HEK293 (cell line): ENCODE measurements around the gene AGPAT4.

ENCODE experiments used
- CTCF ChIA-PET: fragments of 350-600 bp; formaldehyde crosslinking; extraction: SDS; loops from one replicate; lab custom pipeline; 2021; ENCODE audit warnings: antibody characterized with exemption; lab: Yijun Ruan, JAX
- POLR2A ChIA-PET: fragments of 300-600 bp; formaldehyde crosslinking; extraction: SDS; loops from one replicate; lab custom pipeline; 2020; ENCODE audit warnings: antibody characterized with exemption, inconsistent platforms; lab: Yijun Ruan, JAX
- H3K27ac ChIP-seq: fragments of 200-500 bp; sonication (Bioruptor generic); 2 replicates; pipeline ENCODE4 v1.5.1; 2014; ENCODE audit warnings: low read depth, low read length, control low read depth, inconsistent platforms; ENCODE audit errors: extremely low read depth
- H3K36me3 ChIP-seq, 2 experiments: fragments of 200-500 bp in 1 of 2; sonication (Bioruptor generic) in 1 of 2; 1 replicate in 1 of 2; 2 replicates in 1 of 2; pipeline ENCODE4 v1.5.1; 2014 to 2017; ENCODE audit warnings: inconsistent platforms in 2 of 2, low read length in 2 of 2; ENCODE audit not compliant: control insufficient read depth in 2 of 2, insufficient read depth in 1 of 2
- H3K4me1 ChIP-seq: fragments of 200-500 bp; sonication (Bioruptor generic); 2 replicates; pipeline ENCODE4 v1.5.1; 2014; ENCODE audit warnings: mild to moderate bottlenecking, low read length, inconsistent platforms; ENCODE audit not compliant: control insufficient read depth, insufficient read depth
- H3K4me3 ChIP-seq: 2 replicates; pipeline ENCODE4 v1.5.1; 2011; ENCODE audit warnings: low read depth, mild to moderate bottlenecking, control low read depth, low read length, moderate library complexity
- H3K9me3 ChIP-seq: fragments of 200-500 bp; sonication (Bioruptor generic); 2 replicates; pipeline ENCODE4 v1.5.1; 2014; ENCODE audit warnings: low read depth, low read length, inconsistent platforms; ENCODE audit not compliant: control insufficient read depth, insufficient read depth
- GFI1B ChIP-seq: fragments of 450-650 bp; formaldehyde crosslinking; IDR thresholded peaks from 2 replicates; pipeline ENCODE4 v1.5.1; 2016; ENCODE audit warnings: missing biosample characterization, missing genetic modification characterization
- HOXA7 ChIP-seq: sonication (generic); formaldehyde crosslinking; IDR thresholded peaks from 2 replicates; pipeline ENCODE4 v1.8.1; 2022; ENCODE audit warnings: missing genetic modification reagents, borderline replicate concordance
- HOXD13 ChIP-seq: sonication (generic); formaldehyde crosslinking; IDR thresholded peaks from 2 replicates; pipeline ENCODE4 v1.8.0; 2022; ENCODE audit warnings: missing genetic modification reagents, borderline replicate concordance
- KLF1 ChIP-seq: fragments of 450-650 bp; formaldehyde crosslinking; IDR thresholded peaks from 2 replicates; pipeline ENCODE4 v1.5.1; 2016; ENCODE audit warnings: missing biosample characterization, missing genetic modification characterization
- KLF9 ChIP-seq: fragments of 450-650 bp; formaldehyde crosslinking; IDR thresholded peaks from 2 replicates; pipeline ENCODE4 v1.5.1; 2016; ENCODE audit warnings: missing biosample characterization, missing genetic modification characterization, low read depth
- OSR2 ChIP-seq: fragments of 450-650 bp; formaldehyde crosslinking; IDR thresholded peaks from 2 replicates; pipeline ENCODE4 v1.5.1; 2016; ENCODE audit warnings: missing biosample characterization, missing genetic modification characterization
- SALL2 ChIP-seq: fragments of 450-650 bp; formaldehyde crosslinking; IDR thresholded peaks from 2 replicates; pipeline ENCODE4 v1.5.0; 2017; ENCODE audit warnings: missing biosample characterization, mild to moderate bottlenecking, missing genetic modification characterization, borderline replicate concordance
- SCRT2 ChIP-seq: fragments of 450-650 bp; formaldehyde crosslinking; IDR thresholded peaks from 2 replicates; pipeline ENCODE4 v1.5.1; 2016; ENCODE audit warnings: missing biosample characterization, missing genetic modification characterization
- SETDB1 ChIP-seq: IDR thresholded peaks from one replicate; pipeline ENCODE4 v1.6.1; 2017; ENCODE audit warnings: mild to moderate bottlenecking, low read length, moderate library complexity, mixed read lengths; ENCODE audit not compliant: insufficient read length
- SP3 ChIP-seq: fragments of 450-650 bp; formaldehyde crosslinking; IDR thresholded peaks from 2 replicates; pipeline ENCODE4 v1.5.1; 2016; ENCODE audit warnings: missing biosample characterization, missing genetic modification characterization
- ZBTB17 ChIP-seq: fragments of 450-650 bp; formaldehyde crosslinking; IDR thresholded peaks from 2 replicates; pipeline ENCODE4 v1.5.1; 2016; ENCODE audit warnings: missing biosample characterization, missing genetic modification characterization
- ZBTB49 ChIP-seq: fragments of 450-650 bp; formaldehyde crosslinking; IDR thresholded peaks from 2 replicates; pipeline ENCODE4 v1.5.1; 2016; ENCODE audit warnings: missing biosample characterization, missing genetic modification characterization, low read depth
- ZNF112 ChIP-seq: fragments of 450-650 bp; formaldehyde crosslinking; IDR thresholded peaks from 2 replicates; pipeline ENCODE4 v1.5.0; 2017; ENCODE audit warnings: missing biosample characterization, missing genetic modification characterization
- ZNF132 ChIP-seq: fragments of 450-650 bp; formaldehyde crosslinking; IDR thresholded peaks from 2 replicates; pipeline ENCODE4 v1.5.1; 2017; ENCODE audit warnings: missing biosample characterization, missing genetic modification characterization, borderline replicate concordance
- ZNF223 ChIP-seq: fragments of 450-650 bp; formaldehyde crosslinking; IDR thresholded peaks from 2 replicates; pipeline ENCODE4 v1.5.1; 2016; ENCODE audit warnings: missing biosample characterization, missing genetic modification characterization
- ZNF341 ChIP-seq: fragments of 450-650 bp; formaldehyde crosslinking; IDR thresholded peaks from 2 replicates; pipeline ENCODE4; 2016; ENCODE audit warnings: low read depth, missing biosample characterization, missing genetic modification characterization
- ZNF37A ChIP-seq: fragments of 450-650 bp; IDR thresholded peaks from 2 replicates; pipeline ENCODE4 v1.5.1; 2018; ENCODE audit warnings: missing biosample characterization, missing genetic modification characterization
- ZNF555 ChIP-seq: fragments of 450-650 bp; formaldehyde crosslinking; conservative IDR thresholded peaks from 2 replicates; pipeline ENCODE4 v1.5.1; 2017; ENCODE audit warnings: missing biosample characterization, mild to moderate bottlenecking, missing genetic modification characterization, inconsistent platforms
- TF ChIP-seq, protein P1 (sequence below): fragments of 450-650 bp; formaldehyde crosslinking; IDR thresholded peaks from 2 replicates; pipeline ENCODE4 v1.5.1; 2017; ENCODE audit warnings: missing biosample characterization, missing genetic modification characterization
- TF ChIP-seq, protein P2 (sequence below): fragments of 450-650 bp; formaldehyde crosslinking; IDR thresholded peaks from 2 replicates; pipeline ENCODE4 v1.5.1; 2016; ENCODE audit warnings: missing biosample characterization, missing genetic modification characterization

The AGPAT4 gene

DNA sequence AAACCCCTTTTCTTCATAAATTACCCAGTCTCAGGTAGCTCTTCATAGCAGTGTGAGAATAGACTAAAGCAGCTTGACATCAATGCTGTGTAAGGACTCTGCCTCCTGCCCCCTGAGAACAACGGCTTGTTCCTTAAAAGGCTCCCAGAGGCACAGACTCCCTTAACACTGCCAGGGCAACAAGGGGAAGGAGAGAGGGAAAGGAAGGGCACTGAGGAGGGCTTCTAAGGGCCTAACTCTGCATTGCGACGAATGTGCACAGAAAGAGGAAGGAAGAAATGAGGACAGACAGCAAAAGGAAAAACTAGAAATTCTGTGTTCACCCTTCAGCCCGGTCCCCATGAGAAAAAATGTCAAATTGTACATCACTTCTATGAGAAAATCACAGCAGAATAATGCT lies 74.0 kb downstream of the AGPAT4 start (continued):
- no peak for TF ChIP-seq HOXD13 (CRISPR knock-in tag)
- no peak for TF ChIP-seq SALL2 (tag by site-specific recombination)
- TF ChIP-seq, all 188 proteins: peak for 0

GRCh38 chr6:161198783-161199460 lies 74.9 kb downstream of the AGPAT4 start:
- H3K27ac ChIP-seq = no peak overlapping the region
- TF ChIP-seq SETDB1 = no peak
- TF ChIP-seq HOXA7 = no peak
- no peak for TF ChIP-seq ZNF341 (tag by site-specific recombination)
- no peaks in the 10 kb centered on the region for H3K4me1 ChIP-seq
- CTCF ChIA-PET = no interaction called here
- H3K4me3 ChIP-seq = no peak overlapping the region
- POLR2A ChIA-PET = no interaction called here
- H3K9me3 ChIP-seq = no peaks in the 10 kb centered on the region
- peaks cover 0 to 4% of the 10 kb centered on the region in 2 experiments; a peak in 1 of 3 replicates for H3K36me3 ChIP-seq

- H3K9me3 ChIP-seq = no peaks in the 10 kb centered on the region
- H3K27ac ChIP-seq = no peak overlapping the region
- TF ChIP-seq SP3 (tag by site-specific recombination) (no peak), KLF1 (tag by site-specific recombination) (no peak), GFI1B (no peak), ZNF132 (tag by site-specific recombination) (no peak), KLF9 (tag by site-specific recombination) (no peak), OSR2 (tag by site-specific recombination) (no peak), ZNF112 (no peak), ZNF37A (tag by site-specific recombination) (no peak), SCRT2 (no peak), ZNF223 (no peak), ZNF555 (tag by site-specific recombination) (no peak), ZBTB49 (tag by site-specific recombination) (no peak), ZBTB17 (no peak)
- TF ChIP-seq, protein P1, sequence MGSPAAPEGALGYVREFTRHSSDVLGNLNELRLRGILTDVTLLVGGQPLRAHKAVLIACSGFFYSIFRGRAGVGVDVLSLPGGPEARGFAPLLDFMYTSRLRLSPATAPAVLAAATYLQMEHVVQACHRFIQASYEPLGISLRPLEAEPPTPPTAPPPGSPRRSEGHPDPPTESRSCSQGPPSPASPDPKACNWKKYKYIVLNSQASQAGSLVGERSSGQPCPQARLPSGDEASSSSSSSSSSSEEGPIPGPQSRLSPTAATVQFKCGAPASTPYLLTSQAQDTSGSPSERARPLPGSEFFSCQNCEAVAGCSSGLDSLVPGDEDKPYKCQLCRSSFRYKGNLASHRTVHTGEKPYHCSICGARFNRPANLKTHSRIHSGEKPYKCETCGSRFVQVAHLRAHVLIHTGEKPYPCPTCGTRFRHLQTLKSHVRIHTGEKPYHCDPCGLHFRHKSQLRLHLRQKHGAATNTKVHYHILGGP (tag by site-specific recombination) = no peak
- TF ChIP-seq, protein P2, sequence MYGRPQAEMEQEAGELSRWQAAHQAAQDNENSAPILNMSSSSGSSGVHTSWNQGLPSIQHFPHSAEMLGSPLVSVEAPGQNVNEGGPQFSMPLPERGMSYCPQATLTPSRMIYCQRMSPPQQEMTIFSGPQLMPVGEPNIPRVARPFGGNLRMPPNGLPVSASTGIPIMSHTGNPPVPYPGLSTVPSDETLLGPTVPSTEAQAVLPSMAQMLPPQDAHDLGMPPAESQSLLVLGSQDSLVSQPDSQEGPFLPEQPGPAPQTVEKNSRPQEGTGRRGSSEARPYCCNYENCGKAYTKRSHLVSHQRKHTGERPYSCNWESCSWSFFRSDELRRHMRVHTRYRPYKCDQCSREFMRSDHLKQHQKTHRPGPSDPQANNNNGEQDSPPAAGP (tag by site-specific recombination) = no peak
- POLR2A ChIA-PET = interaction anchor here (0.5 kb wide), 1 partner anchor 76 kb away, joined by 3 read pairs; no protein-coding TSS in a partner anchor
- peaks cover 0 to 4% of the 10 kb centered on the region in 2 experiments; a peak in 1 of 3 replicates for H3K36me3 ChIP-seq
- H3K4me1 ChIP-seq = no peaks in the 10 kb centered on the region
- CTCF ChIA-PET = no interaction called here
- H3K4me3 ChIP-seq = no peak overlapping the region
Observed at GRCh38 chr6:161198176-161198575, 75.7 kb downstream of the AGPAT4 start.
